T-helper 22 cell (primary cell): ENCODE data around the gene CDC42BPA.
"Not testable (repeated sequence)": the region's sequence is repeated elsewhere in the genome, so short reads cannot be mapped to it uniquely, and the experiment has no call there.

Experiments
- DNase-seq: peaks from one replicate; pipeline ENCODE4 v3.0.0-alpha.2; 2020; ENCODE audit warnings: low read depth

Gene CDC42BPA

DNA sequence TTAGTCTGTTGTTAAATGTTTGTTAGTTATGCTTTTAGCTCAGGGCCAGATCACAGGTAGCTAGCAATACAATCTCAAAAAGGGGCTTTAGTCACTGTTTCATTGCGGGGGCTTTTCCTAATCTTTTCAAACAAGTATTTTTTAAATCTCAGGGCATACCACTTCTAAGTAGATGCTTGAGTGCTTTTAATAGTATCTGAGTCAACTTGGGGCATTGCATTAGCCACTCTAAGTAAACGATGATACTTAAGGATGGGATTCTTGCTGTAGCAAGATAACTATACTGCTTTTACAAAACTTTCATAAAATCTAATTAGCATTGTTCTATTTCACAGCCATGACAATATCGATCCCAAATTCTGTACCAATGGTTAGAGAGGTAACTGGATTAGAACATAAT, 11.6 kb downstream of the CDC42BPA start:
- DNase-seq = no peak

DNA sequence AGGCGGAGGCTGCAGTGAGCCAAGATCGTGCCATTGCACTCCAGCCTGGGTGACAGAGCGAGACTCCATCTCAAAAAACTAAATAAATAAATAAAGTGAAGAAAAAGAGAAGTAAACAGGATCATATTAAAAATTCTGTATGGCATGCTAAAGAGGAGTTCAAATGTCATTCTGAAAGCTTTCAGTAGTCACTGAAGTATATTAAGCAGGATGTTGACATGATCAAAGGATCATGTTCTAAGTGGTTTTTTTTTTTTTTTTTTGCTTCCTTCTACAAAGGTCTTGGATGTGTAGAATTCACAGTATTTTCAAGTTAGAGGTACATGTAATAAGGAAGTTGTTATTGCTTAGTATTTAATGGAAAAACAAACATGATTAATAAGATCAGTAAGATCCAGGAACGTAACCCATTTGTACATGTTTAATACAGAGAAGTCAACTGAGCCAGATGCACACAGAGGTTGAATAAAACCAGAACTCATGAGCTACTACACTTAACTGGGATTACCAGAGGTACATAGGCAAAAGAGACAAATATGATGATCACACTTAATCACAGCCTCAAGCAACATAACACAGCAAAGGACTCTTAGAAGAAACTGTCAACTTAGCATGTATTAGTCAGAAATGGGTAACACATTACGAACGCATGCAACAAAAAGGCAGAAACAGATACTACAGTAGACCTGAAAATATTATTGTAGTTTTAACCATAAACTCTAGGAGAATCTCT, 12.2 kb downstream of the CDC42BPA start:
- no peak for DNase-seq

DNA sequence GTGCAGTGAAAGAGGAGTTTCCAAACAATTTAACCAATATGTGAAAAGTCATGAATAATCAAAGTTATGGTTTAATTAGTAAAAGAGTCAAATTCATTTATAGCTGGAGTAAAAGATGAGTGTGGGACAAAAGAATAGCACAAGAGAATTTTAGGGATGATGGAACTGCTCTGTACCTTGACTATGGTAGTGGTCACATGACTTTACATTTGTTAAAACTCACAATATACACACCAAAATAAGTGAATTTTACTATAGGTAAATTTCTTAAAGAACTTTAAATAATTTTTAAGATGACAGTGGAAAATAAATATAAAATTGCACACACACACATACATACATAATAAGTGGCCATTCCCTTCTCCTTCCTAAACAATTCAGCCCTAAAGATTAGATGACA, 13.6 kb downstream of the CDC42BPA start:
- no peak for DNase-seq

DNA sequence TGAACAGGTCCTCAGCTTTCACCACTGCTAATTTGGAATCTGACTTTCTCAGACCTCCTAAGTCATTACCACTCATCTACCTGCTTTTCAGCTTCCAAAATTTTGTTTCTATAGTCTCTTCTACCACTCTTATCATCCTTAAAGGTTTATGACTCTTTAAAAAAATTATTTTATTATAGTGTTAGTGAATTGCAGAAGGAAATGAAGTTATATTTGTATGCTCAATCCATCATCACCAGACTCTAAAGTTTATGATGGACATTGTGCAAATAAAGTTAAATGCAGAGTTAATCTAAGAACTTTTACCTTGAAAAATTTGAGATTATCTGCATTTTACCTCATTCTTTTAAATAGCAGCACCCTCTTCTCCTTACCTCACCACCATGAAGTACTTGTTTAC, 14.6 kb downstream of the CDC42BPA start:
- DNase-seq = no peak

DNA sequence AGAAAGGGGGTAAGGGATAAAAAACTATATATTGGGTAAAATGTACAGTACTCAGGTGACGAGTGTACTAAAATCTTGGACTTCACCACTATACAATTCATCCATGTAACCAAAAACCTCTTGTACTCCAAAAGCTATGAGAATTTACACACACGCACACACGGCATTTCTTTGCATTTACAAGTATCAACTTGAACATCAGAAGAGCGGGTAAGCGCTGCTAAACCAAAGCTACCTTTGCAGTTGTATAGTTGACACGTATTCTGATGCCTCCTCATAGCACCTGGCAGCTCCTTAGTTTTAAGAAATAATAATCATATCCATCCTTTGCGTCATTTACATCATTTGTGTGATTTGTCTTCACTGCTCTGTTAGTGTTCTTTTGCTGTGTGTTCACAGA, 17.6 kb downstream of the CDC42BPA start:
- DNase-seq = no peak

DNA sequence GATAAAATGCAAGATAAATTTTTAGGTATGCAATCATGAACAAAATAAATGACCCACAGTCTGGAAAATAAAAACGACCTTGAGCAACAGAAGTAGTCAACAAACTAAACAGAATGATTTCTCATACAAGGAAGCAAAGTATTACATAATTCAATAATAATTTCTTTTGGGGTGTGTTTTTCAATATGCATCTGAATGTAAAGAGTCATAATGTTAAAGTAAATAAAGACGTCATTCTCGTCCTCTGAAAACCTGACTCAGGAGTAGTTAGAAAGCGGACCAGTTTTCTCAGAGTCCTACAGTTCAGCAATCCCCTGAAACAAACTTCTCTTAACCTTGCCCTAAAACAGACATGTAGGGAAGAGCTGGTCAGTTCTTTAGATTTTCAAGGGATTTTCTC, 18.6 kb downstream of the CDC42BPA start:
- no peak for DNase-seq

DNA sequence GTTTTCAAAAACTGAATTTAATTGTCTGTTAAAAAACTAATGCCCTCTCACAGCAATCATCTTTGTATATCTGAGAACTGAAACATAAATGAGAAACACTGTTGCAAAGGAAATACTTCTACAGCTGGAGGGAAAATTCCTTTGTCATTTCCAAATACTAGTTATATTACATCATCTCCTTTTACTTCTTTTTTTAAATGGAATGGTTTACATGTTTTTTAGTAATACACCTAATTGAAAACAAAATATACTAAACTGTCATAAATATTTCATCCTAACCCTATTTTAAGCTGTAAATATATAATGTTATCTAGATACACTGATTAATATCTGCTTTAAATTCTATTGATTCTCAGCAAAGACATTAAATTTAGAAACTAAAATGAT, 19.1 kb downstream of the CDC42BPA start:
- no peak for DNase-seq

DNA sequence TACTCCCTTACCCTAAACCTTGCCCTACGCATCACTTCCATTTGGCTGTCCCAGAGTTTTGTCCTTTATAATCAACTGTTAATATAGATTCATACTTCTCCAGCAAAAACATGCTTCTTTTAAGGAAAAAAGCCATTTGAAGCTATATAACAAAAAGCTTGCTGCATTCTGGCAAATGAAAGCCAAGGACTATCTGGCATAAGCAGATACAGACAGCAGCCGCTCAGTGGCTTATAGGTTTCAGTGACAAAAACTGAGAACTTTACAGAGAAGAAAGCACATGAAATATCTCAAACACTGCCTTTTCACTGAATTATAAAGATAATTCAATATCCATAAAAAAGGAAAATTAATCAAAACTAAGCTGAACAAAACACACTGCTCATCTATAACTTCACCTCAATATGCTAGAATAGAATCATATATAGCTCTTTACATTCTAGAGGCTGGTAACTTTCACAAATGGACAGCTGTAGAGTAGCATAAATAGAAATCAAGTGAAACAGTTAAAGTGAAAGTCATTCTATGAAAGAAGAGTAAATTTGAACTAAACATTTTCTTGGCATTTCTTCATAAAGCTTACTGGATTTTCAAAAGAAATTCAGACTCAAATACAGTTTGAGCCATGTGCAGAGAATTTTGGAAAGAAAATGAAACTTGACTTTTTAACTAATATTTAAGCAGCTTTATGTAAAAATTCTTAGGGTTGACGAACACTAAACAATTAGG, 19.6 kb downstream of the CDC42BPA start:
- no peak for DNase-seq

DNA sequence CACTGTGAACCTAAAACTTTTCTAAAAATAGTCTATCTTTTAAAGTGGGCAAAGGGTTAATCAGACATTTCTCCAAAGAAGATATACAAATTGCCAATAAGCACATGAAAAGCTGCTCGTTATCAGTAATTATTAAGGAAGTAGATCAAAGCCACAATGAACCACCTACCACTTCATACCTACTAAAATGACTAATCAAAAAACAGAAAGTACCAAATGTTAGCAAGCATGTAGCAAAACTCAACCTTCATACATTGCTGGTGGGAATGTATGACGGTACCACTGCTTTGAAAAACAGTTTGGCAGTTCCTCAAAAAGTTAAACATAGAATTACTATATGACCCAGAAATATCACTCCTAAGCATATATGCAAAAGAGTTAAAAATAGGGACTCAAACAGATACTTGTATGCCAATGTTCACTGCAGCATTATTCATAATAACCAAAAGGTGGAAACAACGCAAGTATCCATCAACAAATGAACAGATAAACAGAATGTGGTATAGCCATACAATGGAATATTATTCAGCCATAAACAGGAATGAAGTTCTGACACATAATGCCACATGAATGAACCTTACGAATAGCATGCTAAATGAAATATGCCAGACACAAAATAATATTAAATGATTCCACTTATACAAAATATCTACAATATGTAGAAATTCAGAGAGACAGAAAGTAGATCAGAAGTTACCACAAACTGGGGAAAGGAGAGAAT, 21.1 kb downstream of the CDC42BPA start:
- DNase-seq = no peak

DNA sequence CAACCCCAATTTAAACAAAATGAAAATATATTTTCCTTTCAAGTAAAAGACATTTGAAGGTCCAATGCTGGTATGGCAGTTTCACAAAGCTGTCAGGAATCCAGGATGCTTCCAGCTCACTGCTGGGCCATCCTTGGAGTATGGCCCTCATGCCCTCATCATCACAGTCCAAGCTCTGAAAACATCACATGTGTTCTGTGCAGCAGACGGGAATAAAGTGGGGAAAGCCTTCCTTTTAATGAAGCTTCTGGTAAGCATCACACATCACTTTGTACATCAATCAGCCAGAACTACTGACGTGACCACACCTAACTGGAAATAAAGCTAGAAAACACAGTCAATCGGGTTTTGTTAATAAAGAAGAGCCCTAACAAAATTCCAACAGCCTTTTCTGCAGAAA, 22.7 kb downstream of the CDC42BPA start:
- DNase-seq = no peak

DNA sequence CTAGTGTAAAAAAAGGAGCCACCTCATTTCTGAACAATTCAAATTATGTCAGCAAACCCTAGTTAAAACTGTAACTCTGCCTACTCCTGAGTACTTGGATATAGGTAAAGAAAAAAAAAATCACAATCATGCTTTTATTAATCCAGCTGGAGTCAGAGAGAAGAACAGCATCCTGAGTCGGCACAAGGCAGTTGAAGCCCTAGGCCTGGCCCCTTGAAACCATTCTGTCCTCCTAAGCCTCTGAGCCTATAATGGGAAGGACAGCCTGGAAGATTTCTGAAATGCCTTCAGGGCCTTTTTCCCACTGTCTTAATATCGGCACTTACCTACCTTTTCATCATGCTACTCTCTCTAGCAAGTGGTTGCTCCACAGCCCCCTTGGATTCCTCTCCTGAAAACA, 32.5 kb downstream of the CDC42BPA start:
- no peak for DNase-seq

DNA sequence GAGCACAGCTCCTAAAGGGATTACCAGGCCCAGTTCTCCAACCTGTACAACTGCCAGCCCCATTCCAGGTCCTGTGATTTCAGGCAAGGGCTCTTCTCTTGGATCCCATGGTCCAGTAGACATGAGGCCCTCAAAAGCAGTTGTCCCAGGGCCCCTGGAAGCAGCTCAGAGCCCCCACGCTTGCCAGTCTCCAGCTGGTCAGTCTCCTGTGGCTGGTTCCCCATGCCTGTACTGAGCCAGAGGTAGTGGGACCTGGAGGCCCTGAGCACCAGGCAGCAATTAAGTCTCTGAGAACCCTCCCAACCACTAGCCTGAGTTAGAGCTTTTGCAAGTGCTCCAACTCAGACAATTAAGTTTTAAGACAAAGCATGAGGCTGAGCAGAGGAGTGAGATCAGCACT, 36.9 kb downstream of the CDC42BPA start:
- no peak for DNase-seq

DNA sequence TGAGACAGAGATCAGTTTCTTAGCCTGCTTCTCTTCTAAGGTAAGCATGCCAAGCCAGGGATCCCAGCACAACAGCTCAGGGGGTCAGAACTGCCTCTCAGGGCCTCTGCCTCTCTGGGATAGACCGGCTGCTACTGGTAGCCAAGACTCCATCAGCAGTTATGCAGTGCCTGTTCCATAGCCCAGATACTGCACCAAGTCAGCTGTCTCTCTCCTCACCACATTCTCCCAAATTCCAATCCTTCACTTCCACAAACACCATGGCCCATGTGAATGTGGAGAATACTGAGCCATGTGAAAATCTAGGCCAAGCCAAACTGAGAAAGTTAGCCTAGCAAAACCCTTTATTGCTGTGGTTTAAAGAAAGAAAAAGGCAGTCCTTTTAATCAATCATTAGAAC, 37.5 kb downstream of the CDC42BPA start:
- no peak for DNase-seq

DNA sequence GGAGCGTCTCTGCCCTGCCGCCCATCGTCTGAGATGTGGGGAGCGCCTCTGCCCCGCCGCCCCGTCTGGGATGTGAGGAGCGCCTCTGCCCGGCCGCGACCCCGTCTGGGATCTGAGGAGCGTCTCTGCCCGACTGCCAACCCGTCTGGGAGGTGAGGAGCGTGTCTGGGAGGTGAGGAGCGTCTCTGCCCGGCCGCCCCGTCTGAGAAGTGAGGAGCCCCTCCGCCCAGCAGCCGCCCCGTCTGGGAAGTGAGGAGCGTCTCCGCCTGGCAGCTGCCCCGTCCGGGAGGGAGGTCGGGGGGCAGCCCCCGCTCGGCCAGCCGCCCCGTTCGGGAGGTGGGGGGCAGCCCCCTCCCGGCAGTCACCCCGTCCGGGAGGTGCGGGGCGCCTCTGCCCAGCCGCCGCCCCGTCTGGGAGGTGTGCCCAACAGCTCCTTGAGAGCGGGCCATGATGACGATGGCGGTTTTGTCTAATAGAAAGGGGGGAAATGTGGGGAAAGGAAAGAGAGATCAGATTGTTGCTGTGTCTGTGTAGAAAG, 42.1 kb downstream of the CDC42BPA start:
- DNase-seq = not testable (repeated sequence)

DNA sequence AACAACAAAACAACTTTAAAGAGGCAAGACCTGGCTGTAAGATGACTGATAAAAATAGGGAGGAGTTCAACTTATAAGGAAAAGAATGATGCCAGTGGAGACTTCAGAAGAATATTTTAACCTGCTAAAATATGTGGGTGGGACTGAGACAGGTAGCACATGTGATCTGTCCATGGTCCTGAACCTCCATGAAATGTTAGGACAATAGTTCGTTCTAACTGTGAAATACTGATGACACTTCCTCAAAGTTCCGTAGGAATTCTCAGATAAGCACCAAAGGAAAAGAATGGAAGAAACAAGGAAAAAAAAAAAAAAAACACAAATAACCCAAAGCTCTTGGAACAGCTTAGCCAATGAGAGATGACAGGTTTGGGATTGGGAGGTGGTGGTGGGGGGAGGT, 44.7 kb downstream of the CDC42BPA start:
- DNase-seq = no peak

DNA sequence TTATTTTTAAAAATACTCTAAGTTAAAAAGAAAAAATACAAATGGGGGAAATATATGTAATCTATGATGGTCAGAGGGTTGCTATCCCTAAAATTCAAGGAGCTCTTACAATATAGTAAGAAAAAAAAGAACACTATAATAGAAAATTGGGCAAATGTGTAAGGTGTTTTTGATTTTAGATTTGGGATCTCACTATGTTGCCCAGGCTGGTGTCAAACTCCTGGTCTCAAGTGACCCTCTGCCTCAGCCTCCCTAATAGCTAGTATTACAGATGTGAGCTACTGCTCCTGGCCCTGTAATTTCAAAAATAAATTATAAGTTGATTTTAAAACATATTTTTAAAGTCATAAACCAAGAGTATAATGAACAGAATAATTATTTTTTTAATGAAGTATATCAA, 45.9 kb downstream of the CDC42BPA start:
- no peak for DNase-seq

DNA sequence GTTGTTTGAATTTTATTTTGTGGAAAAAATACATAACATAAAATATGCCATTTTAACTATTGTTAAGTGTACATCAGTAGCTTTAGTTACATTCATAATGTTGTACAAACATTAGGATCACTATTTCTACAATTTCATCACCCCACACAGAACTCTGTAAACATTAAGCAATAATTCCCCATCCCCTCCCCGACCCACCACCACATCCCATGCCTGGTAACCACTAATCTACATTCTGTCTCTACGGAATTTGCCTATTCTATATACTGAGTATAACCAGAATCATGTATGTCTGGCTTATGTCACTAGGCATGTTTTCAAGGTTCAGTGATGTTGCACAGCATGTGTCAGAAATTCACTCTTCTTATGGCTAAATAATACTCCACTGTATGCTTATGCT, 47.7 kb downstream of the CDC42BPA start:
- DNase-seq = no peak

DNA sequence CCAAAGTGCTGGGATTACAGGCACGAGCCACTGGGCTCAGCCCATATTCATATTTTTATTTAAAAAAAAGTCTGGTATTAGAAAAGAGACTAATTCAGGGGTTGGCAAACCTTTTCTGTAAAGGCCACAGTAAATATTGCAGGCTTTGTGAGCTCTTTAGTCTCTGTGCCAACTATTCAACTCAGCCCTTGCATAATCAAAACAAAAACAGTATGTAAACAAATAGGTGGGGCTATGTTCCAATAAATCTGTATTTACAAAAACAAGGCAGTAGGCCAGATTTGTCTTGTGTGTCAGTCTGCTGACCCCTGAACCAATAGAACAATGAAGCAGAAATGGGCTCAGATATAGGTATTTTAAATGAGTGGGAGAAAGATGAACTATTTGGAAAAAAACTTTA, 49.3 kb downstream of the CDC42BPA start:
- no peak for DNase-seq

DNA sequence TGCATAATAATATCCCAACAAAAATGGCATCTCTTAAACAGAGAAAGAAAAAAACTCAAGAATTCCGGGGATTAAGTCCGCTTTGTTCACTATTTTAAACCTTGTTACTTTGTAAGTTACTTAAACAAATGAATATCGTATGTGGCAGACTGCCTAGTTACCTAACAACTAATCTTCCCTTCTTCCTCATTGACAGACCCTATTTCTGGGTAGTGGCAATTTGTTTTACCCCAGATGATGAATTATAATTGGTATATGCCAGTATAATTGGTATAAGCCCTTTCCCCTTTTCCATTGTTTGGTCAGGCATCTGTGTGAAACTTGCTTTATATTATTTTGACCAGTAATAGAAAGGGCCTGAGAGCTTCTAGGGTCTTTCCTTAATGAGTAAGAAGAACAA, 52.4 kb downstream of the CDC42BPA start:
- DNase-seq = no peak

DNA sequence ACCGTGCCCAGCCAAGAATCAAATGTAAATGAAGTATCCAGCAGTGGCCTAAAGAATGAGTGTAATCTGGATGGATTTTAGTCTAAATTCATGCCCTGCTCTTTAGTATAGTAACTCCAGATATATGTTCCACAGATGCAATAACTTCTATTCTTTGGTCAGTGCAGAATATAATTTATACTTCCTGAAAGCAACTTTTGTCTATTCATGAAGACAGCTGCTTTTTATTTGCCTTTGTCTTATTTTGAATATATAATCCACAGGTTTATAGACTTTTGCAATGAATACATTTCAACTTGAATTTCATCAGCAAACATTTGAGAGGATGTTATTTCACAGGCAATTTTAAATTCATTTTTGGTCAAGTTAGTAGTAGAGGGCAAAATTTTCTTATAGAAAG, 54.4 kb downstream of the CDC42BPA start:
- no peak for DNase-seq

DNA sequence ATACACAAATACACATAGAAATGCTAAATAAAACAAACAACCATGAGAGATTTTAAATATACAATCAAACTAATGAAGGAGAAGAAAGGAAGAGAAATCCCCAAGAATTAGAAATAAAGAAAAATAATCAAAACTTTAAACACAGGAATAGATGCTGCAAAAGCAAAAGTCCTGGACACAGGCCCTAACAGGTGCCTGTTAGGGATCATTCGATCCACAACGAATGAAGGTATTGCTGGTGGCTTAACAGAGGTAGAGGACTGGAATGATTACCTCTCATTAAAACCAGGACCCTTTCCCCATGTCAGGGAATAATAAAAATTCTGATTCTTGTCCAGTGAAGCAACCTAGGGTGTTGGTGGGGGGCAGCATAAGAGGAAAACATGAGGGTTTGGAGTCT, 56.8 kb downstream of the CDC42BPA start:
- DNase-seq = no peak

DNA sequence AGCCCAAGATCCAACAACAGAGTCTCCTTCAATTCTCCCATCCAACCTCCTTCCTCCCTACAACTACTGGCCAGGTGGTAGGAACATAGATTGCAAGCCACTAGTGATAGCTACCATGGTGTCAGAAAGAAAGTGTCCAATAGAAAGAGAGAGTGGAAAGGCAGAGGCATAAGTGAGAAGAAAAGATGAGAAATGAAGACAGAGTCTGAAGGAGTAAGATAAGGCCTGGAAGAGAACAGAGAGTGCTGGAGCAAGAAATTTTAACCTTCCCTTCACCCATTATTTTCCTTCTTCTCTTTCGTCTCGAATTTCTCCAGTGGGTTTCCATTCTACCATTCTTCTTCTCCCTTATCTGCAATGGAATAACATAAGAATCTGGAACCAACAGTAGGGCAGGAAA, 57.9 kb downstream of the CDC42BPA start:
- DNase-seq = no peak

DNA sequence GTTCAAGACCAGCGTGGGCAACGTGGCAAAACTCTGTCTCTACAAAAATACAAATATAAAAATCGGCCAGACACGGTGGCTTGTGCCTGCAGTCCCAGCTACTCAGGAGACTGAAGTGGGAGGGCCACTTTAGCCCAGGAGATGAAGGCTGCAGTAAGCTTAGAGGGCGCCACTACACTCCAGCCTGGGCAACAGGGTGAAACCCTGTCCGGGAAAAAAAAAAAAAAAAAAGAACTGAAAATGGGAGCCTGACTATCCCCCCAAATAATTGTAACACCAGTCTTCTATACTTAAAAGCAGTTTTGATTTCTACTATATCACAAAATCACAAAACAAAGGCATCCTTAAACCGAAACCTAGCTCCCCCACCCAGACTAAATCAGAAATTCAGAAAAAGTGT, 60.3 kb downstream of the CDC42BPA start:
- no peak for DNase-seq
